Measurements from ENCODE around the gene APOL1. TPM values are rescaled to one million over a fixed set of nuclear protein-coding genes. Genes with fewer than 3 reads are reported as not detected.

Gene APOL1
- total RNA-seq, 2 donors from 2014 or later: 39.9 to 69.3 TPM

DNA sequence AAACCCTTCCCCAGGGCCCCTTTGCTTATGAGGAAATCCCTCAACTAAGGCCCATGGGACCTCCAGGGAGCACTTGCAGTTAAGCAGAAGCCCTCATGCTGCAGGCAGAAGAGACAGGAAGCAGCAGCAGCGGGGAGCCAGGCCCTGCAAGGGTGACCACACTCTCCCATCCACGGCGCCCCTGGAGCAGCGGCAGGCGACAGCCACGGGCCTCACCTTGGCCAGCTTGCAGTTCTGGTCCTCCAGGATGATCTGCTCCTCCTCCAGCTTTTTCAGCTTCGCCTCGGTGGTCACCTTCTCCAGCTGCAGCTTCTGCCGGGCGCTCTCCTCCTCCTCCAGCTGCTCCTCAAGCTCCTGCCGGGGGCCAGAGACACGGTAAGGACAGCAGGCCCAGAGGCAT is 47.0 kb downstream of the APOL1 start:
- intact Hi-C loops (cut with DNase I): loop anchor here (2.0 to 5.0 kb wide), 3 partner anchors 21 to 172 kb away; no protein-coding TSS in a partner anchor
- no peak for DNase-seq (ENCODE audit: low spot score)

GRCh38 chr22:36300396-36301212 is 47.7 kb downstream of the APOL1 start:
- intact Hi-C loops (cut with DNase I): loop anchor here (2.0 to 5.0 kb wide), 3 partner anchors 20 to 172 kb away; no protein-coding TSS in a partner anchor
- no peak for DNase-seq (ENCODE audit: low spot score)

- DNase-seq (ENCODE audit: low spot score): peak; percentile 92
- intact Hi-C loops (cut with DNase I): loop anchor here (2.0 to 5.0 kb wide), 3 partner anchors 19 to 171 kb away; no protein-coding TSS in a partner anchor
Observed at GRCh38 chr22:36301384-36301828, 48.5 kb downstream of the APOL1 start.

DNA sequence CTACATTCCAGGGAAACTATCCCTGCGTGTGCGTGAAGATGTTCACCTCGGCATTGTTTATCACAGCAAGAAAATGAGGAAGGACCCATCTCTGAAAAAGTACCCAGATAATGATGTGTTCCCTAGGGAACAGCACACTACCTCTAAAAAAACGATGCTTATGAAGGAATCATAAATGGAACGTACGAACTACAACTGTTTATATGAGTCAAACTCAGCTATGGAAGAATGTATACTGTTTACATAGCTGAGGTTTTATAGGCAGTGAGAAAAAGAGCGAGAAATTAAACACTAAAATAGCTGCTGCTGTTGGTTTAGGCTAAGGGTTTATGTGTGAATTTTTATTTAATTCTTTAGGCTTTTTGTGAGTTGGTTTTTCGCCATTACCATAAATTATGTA is 48.9 kb downstream of the APOL1 start:
- intact Hi-C loops (cut with DNase I): loop anchor here (2.0 to 5.0 kb wide), 3 partner anchors 19 to 170 kb away; no protein-coding TSS in a partner anchor
- no peak for DNase-seq (ENCODE audit: low spot score)

DNA sequence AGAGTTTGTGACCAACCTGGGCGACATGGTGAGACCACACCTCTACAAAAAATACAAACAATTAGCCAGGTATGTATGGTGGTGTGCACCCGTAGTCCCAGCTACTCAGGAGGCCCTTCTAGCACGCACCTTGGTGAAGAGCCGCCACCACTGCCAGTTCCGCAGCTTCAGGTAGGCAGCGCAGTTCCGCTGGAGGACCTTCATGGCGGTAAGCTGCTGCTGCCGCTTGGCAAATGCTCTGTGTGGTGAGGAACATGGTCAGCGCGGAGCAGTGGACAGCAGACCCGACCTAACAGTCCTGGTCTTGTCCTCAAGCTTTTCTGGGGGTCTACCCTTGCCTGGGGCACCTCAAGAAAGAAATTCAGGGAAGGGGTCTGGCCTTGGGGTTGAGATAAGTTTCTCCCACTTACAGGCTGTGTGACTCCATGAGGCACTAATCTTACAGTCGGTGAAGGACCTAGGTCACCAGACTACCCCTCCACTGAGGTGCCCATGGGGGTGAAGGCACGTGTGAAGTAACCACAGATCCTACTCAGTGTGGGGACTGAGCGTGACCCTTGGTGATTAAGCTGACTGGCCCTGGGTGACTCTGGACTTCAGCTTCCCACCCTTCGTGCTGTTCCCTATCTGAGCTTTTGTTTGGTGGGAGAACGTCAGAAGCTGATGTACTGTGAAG is 49.6 kb downstream of the APOL1 start:
- DNase-seq (ENCODE audit: low spot score): no peak
- intact Hi-C loops (cut with DNase I): loop anchor here (5.0 kb wide), 2 partner anchors 165 to 170 kb away; no protein-coding TSS in a partner anchor

GRCh38 chr22:36303115-36303467 is 50.2 kb downstream of the APOL1 start:
- DNase-seq (ENCODE audit: low spot score): no peak
- intact Hi-C loops (cut with DNase I): loop anchor here (5.0 kb wide), 2 partner anchors 164 to 169 kb away; no protein-coding TSS in a partner anchor

GRCh38 chr22:36303874-36304273 is 50.9 kb downstream of the APOL1 start:
- intact Hi-C loops (cut with DNase I): loop anchor here (5.0 kb wide), 2 partner anchors 163 to 168 kb away; no protein-coding TSS in a partner anchor
- no peak for DNase-seq (ENCODE audit: low spot score)

- no peak for DNase-seq (ENCODE audit: low spot score)
- intact Hi-C loops (cut with DNase I): loop anchor here (5.0 kb wide), 2 partner anchors 163 to 168 kb away; no protein-coding TSS in a partner anchor
Observed at GRCh38 chr22:36304429-36304828, 51.5 kb downstream of the APOL1 start.

- intact Hi-C loops (cut with DNase I): no loop called here
- no peak for DNase-seq (ENCODE audit: low spot score)
Observed at GRCh38 chr22:36305813-36306212, 52.9 kb downstream of the APOL1 start.

DNA sequence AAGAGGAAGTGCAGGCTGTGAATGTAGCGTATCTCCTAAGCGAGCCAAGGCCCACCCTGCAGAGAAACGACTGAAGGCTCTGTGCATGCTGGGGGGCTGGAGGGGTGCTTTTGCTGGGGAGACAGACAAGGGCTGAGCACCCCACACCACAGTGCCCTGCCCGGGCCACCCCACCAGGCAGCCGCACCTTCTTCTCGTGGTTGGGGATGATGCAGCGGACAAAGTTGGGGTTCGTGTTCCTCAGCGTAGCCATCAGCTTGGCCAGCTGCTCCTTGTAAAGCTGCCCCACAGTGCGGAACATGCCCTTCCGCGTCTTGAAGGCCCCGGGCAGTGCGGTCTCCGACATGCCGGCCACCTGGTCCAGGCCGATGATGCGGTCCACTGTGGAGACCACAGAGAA is 53.3 kb downstream of the APOL1 start:
- intact Hi-C loops (cut with DNase I): no loop called here
- DNase-seq (ENCODE audit: low spot score): no peak

DNA sequence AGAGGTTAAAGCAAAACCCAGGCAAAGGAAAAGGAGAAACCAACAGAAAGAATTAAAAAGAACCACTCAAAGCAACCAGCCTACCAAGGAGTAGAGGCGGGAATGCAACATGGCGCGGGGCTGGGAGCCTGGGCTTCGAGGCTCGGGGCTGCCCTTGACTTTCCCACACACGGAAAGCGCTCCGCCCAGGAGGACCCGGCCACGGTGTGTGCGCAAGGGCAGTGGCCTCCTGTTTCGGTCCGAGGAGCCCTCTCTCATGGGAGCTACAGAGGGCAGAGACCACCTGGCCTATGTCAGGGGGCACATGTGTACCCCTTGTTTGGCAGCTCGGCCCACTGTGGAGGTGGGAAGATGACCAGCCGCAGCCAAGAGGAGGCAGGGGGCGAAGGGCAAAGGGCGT is 55.9 kb downstream of the APOL1 start:
- DNase-seq (ENCODE audit: low spot score): no peak
- intact Hi-C loops (cut with DNase I): no loop called here

- no peak for DNase-seq (ENCODE audit: low spot score)
- intact Hi-C loops (cut with DNase I): loop anchor here in 1 of 2 donors (10.0 kb wide), 1 partner anchor 53 kb away; no protein-coding TSS in a partner anchor
Observed at GRCh38 chr22:36311386-36312085, 58.6 kb downstream of the APOL1 start.

DNA sequence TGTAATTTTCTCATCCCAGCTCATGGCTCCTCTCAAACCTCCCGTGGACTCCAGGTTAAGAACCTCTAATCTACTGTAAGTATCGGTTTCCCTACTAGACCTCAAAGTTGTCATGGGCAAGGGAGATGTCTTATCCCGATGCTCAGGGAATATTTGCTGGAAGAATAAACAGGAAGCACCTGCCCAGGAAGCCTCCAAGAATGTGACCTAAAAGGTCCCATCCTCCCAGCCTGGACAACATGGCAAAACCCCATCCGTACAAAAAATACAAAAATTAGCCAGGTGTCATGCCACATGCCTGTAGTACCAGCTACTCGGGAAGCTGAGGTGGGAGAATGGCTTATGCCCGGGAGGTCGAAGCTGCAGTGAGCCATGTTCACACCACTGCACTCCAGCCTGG is 62.4 kb downstream of the APOL1 start:
- DNase-seq (ENCODE audit: low spot score): no peak

DNA sequence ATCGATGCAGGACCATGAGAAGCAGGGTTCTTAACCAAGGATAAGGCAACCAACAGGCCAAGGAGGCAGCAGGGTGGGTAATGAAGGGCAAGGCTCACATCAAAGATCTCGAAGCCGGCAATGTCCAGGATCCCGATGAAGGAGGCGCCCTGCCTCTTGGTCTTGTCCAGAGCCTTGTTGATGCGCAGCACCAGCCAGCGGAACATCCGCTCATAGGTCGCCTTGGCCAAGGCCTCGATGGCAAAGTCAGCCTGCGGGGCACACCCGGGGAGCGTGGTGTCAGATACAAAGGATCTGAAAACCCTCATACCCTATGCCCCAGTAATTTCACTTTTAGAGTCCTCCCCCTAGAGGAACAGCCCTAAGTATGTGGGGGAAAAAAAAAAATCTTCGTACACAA is 63.5 kb downstream of the APOL1 start:
- DNase-seq (ENCODE audit: low spot score): no peak
- intact Hi-C loops (cut with DNase I): loop anchor here in 1 of 2 donors (10.0 kb wide), 1 partner anchor 48 kb away; no protein-coding TSS in a partner anchor

More for the DNA sequence above, 62.4 kb downstream of the APOL1 start:
- intact Hi-C loops (cut with DNase I): loop anchor here in 1 of 2 donors (10.0 kb wide), 1 partner anchor 49 kb away; no protein-coding TSS in a partner anchor

Small RNAs within 50 kb of the gene (microRNA-seq; reads per million reads assigned to microRNA genes)
- gene MIR6819 (ENCODE audit: borderline microRNAs expressed in 2 of 2): 0.32 to 0.52 reads per million in 2 donors

Other genes starting within 250 kb of the APOL1 start
- gene RBFOX2, start 224.3 kb upstream of the APOL1 start, total RNA-seq: 100 to 1,000 TPM; 114 to 124 TPM
- gene APOL3, start 92.4 kb upstream of the APOL1 start, total RNA-seq: 10 to 100 TPM; 54.5 to 69.2 TPM
- gene APOL4, start 51.3 kb upstream of the APOL1 start, total RNA-seq: 1 to 10 TPM; 7.5 to 9.5 TPM
- gene APOL2, start 13.6 kb upstream of the APOL1 start, total RNA-seq: 10 to 100 TPM; 50.5 to 54.4 TPM
- 100 to 1,000 TPM; 831 to 938 TPM for gene MYH9, start 134.8 kb downstream of the APOL1 start, total RNA-seq
- gene TXN2, start 228.5 kb downstream of the APOL1 start, total RNA-seq: 10 to 100 TPM; 38.7 to 50.1 TPM